ENCODE measurements around the gene XYLT1.
A peak's percentile ranks its signal among the peaks of the same experiment; 100 is the strongest.
"Not testable (repeated sequence)": the region's sequence is repeated elsewhere in the genome, so short reads cannot be mapped to it uniquely, and the experiment has no call there.

XYLT1 gene

DNA sequence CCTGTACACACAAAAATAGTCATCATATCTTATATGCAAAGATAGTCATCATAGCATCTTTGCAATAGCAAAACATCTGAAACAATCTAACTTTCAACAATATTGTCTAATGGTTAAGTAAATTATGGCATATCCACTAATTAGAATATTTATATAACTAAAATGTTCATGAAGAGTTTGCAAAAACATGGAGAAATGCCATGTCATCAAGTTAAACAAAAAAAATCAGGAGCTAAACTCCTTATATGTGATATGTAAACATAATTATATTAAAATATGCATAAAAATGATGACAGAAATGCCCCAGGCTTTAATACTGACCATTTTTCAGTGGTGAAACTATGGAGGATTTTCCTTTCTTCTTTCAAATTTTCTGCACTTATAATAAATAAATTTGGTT, 22.3 kb upstream of the XYLT1 start:
- TF ChIP-seq PAX5 (IDR thresholded peaks at IDR 0.05; ENCODE audit: insufficient read depth, low read length, severe bottlenecking), result no peak
- FAIRE-seq, result no peak
- DNase-seq (ENCODE audit: insufficient read length, low spot score), result no peak

DNA sequence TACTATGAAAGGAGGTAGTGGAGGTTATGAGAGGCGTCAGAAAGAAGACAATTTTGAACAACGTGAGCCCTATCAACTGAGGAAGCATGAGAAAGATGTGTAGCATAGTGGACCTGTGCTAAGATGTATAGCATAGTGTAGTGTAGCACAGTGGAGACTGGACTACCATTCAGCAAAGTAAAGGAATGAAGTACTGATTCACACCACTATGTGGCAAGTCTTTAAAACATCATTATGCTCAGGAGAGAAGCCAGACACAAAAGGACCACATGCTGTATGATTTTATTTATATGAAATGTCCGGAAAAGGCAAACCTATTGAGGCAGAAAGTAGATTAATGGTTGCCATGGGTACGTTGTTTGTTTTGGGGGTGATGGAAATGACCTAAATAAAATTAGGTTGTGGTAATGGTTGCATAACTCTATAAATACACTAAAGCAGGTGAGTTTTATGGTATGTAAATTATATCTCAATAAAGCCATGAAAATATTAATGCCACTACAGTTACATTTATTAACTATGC, 20.4 kb upstream of the XYLT1 start:
- FAIRE-seq (no peak), DNase-seq (ENCODE audit: insufficient read length, low spot score) (no peak)
- TF ChIP-seq SPI1 (IDR thresholded peaks at IDR 0.05; ENCODE audit: low read depth, low read length) (no peak), POLR2AphosphoS5 (IDR thresholded peaks at IDR 0.05; ENCODE audit: low read depth, low read length) (no peak), TAF1 (IDR thresholded peaks at IDR 0.05; ENCODE audit: low read depth, low read length) (no peak), POLR2A (IDR thresholded peaks at IDR 0.05; ENCODE audit: low read depth, low read length) (no peak)

GRCh38 chr16:17488506-17488905, 17.7 kb upstream of the XYLT1 start:
- TF ChIP-seq POLR2A (IDR thresholded peaks at IDR 0.05; ENCODE audit: low read depth, low read length), result no peak
- TF ChIP-seq SPI1 (IDR thresholded peaks at IDR 0.05; ENCODE audit: low read depth, low read length), result no peak
- no peak for DNase-seq (ENCODE audit: insufficient read length, low spot score)
- FAIRE-seq, result no peak

- no peak for TF ChIP-seq SPI1 (IDR thresholded peaks at IDR 0.05; ENCODE audit: low read depth, low read length)
- TF ChIP-seq PAX5 (IDR thresholded peaks at IDR 0.05; ENCODE audit: insufficient read depth, low read length, severe bottlenecking), result no peak
- no peak for TF ChIP-seq POLR2AphosphoS5 (IDR thresholded peaks at IDR 0.05; ENCODE audit: low read depth, low read length)
- no peak for TF ChIP-seq POLR2A (IDR thresholded peaks at IDR 0.05; ENCODE audit: low read depth, low read length)
- TF ChIP-seq POU2F2 (IDR thresholded peaks at IDR 0.05; ENCODE audit: low read depth, low read length), result no peak
- TF ChIP-seq TAF1 (IDR thresholded peaks at IDR 0.05; ENCODE audit: low read depth, low read length), result no peak
- DNase-seq (ENCODE audit: insufficient read length, low spot score) (no peak), FAIRE-seq (no peak)
Measured at GRCh38 chr16:17483351-17483750, 12.6 kb upstream of the XYLT1 start.

DNA sequence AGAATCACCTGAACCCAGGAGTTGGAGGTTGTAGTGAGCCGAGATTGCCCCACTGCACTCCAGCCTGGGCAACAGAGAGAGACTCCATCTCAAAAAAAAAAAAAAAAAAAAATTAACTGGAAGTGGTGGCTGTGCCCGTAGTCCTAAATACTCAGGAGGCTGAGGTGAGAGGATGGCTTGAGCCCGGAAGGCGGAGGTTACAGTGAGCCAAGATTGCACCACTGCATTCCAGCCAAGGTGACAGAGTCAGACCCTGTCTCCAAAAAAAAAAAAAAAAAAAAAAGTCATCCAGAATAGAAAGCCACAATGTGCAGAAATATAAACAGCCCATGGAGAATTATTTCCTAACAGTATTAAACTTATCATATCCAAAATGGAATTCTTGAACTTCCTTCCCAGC, 11.6 kb upstream of the XYLT1 start:
- FAIRE-seq; DNase-seq (ENCODE audit: insufficient read length, low spot score): not testable (repeated sequence)

DNA sequence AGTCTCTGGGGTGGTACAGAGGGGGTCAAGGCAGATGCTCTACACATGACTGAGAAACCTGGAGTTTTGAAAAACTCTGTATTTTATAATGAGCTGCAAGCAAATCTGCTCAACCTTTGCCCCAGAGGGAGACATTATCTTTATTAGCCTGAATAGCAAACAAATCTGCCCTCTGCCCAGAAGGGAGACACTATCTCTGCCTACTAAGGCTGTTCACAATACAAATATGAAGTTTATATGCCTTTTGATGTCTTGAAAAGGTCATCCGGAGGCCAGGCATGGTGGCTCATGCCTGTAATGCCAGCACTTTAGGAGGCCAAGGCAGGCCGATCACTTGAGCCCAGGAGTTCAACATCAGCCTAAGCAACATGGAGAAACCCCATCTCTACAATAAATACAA, 11.0 kb upstream of the XYLT1 start:
- FAIRE-seq (no peak), DNase-seq (ENCODE audit: insufficient read length, low spot score) (no peak)
- TF ChIP-seq PAX5 (IDR thresholded peaks at IDR 0.05; ENCODE audit: insufficient read depth, low read length, severe bottlenecking), result no peak
- TF ChIP-seq POLR2AphosphoS5 (IDR thresholded peaks at IDR 0.05; ENCODE audit: low read depth, low read length), result no peak
- TF ChIP-seq POLR2A (IDR thresholded peaks at IDR 0.05; ENCODE audit: low read depth, low read length), result no peak
- no peak for TF ChIP-seq POU2F2 (IDR thresholded peaks at IDR 0.05; ENCODE audit: low read depth, low read length)
- TF ChIP-seq TAF1 (IDR thresholded peaks at IDR 0.05; ENCODE audit: low read depth, low read length), result no peak
- no peak for TF ChIP-seq SPI1 (IDR thresholded peaks at IDR 0.05; ENCODE audit: low read depth, low read length)

DNA sequence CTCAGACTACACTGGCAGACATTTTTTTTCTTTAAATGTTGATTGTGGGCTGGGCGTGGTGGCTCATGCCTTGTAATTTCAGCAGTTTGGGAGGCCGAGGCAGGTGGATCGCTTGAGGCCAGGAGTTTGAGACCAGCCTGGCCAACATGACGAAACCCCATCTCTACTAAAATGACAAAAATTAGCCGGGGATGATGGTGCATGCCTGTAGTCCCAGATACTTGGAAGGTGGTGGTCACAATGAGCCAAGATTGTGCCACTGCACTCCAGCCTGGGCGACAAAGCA, 6.4 kb upstream of the XYLT1 start:
- FAIRE-seq; DNase-seq (ENCODE audit: insufficient read length, low spot score): not testable (repeated sequence)

- TF ChIP-seq SPI1 (IDR thresholded peaks at IDR 0.05; ENCODE audit: low read depth, low read length), result peak; percentile 72
- TF ChIP-seq POU2F2 (IDR thresholded peaks at IDR 0.05; ENCODE audit: low read depth, low read length), result no peak
- no peak for TF ChIP-seq TAF1 (IDR thresholded peaks at IDR 0.05; ENCODE audit: low read depth, low read length)
- DNase-seq (ENCODE audit: insufficient read length, low spot score) (no peak), FAIRE-seq (peak; percentile 56)
Measured at GRCh38 chr16:17476414-17477259, 5.9 kb upstream of the XYLT1 start.

- FAIRE-seq (no peak), DNase-seq (ENCODE audit: insufficient read length, low spot score) (no peak)
- TF ChIP-seq SPI1 (IDR thresholded peaks at IDR 0.05; ENCODE audit: low read depth, low read length) (no peak), PAX5 (IDR thresholded peaks at IDR 0.05; ENCODE audit: insufficient read depth, low read length, severe bottlenecking) (no peak), POLR2AphosphoS5 (IDR thresholded peaks at IDR 0.05; ENCODE audit: low read depth, low read length) (no peak), TAF1 (IDR thresholded peaks at IDR 0.05; ENCODE audit: low read depth, low read length) (no peak), POLR2A (IDR thresholded peaks at IDR 0.05; ENCODE audit: low read depth, low read length) (no peak), POU2F2 (IDR thresholded peaks at IDR 0.05; ENCODE audit: low read depth, low read length) (no peak)
Measured at GRCh38 chr16:17475104-17475503, 4.3 kb upstream of the XYLT1 start.

GRCh38 chr16:17474572-17474971, 3.8 kb upstream of the XYLT1 start:
- FAIRE-seq, result peak; percentile 80
- TF ChIP-seq SPI1 (IDR thresholded peaks at IDR 0.05; ENCODE audit: low read depth, low read length) (no peak), PAX5 (IDR thresholded peaks at IDR 0.05; ENCODE audit: insufficient read depth, low read length, severe bottlenecking) (no peak), TAF1 (IDR thresholded peaks at IDR 0.05; ENCODE audit: low read depth, low read length) (no peak), POLR2AphosphoS5 (IDR thresholded peaks at IDR 0.05; ENCODE audit: low read depth, low read length) (no peak), POLR2A (IDR thresholded peaks at IDR 0.05; ENCODE audit: low read depth, low read length) (no peak), POU2F2 (IDR thresholded peaks at IDR 0.05; ENCODE audit: low read depth, low read length) (no peak)
- no peak for DNase-seq (ENCODE audit: insufficient read length, low spot score)

- FAIRE-seq, result no peak
- DNase-seq (ENCODE audit: insufficient read length, low spot score), result no peak
- TF ChIP-seq SPI1 (IDR thresholded peaks at IDR 0.05; ENCODE audit: low read depth, low read length) (no peak), POU2F2 (IDR thresholded peaks at IDR 0.05; ENCODE audit: low read depth, low read length) (no peak), PAX5 (IDR thresholded peaks at IDR 0.05; ENCODE audit: insufficient read depth, low read length, severe bottlenecking) (no peak), POLR2A (IDR thresholded peaks at IDR 0.05; ENCODE audit: low read depth, low read length) (no peak), POLR2AphosphoS5 (IDR thresholded peaks at IDR 0.05; ENCODE audit: low read depth, low read length) (no peak), TAF1 (IDR thresholded peaks at IDR 0.05; ENCODE audit: low read depth, low read length) (no peak)
Measured at GRCh38 chr16:17474037-17474436, 3.3 kb upstream of the XYLT1 start.
